Tibial nerve (tissue), 4 donors: ENCODE measurements around the gene KIF22.
"Not testable (repeated sequence)": the region's sequence is repeated elsewhere in the genome, so short reads cannot be mapped to it uniquely, and the experiment has no call there.

ENCODE experiments used
- CTCF ChIP-seq, 5 experiments: fragments of 200-600 bp in 3 of 5; fragments of 450-650 bp in 2 of 5; sonication (generic) in 3 of 5; IDR thresholded peaks; one replicate each; pipeline ENCODE4 v1.5.1; 2016 to 2019; ENCODE audit warnings: antibody characterized with exemption in 5 of 5, mild to moderate bottlenecking in 3 of 5, moderate library complexity in 2 of 5
- EP300 ChIP-seq, 2 donors: sonication (generic); formaldehyde crosslinking; IDR thresholded peaks; one replicate each; pipeline ENCODE4 v1.6.1; 2017; ENCODE audit warnings: antibody characterized with exemption in 2 of 2, mild to moderate bottlenecking in 1 of 2
- POLR2A ChIP-seq, 2 donors: fragments of 450-650 bp; IDR thresholded peaks; one replicate each; pipeline ENCODE4 v1.6.1; 2017; ENCODE audit warnings: antibody characterized with exemption in 2 of 2, mild to moderate bottlenecking in 2 of 2, moderate library complexity in 2 of 2

GRCh38 chr16:29772330-29772729 is 18.2 kb upstream of the KIF22 start:
- TF ChIP-seq POLR2A, CTCF, EP300 (IDR thresholded peaks at IDR 0.05): not testable (repeated sequence)
